HG03521 (cell line): ENCODE results near the gene RIPOR1.
"Not testable (repeated sequence)": the region's sequence is repeated elsewhere in the genome, so short reads cannot be mapped to it uniquely, and the experiment has no call there.

Source experiments
- ATAC-seq: cut with Tn5 transposase; IDR thresholded peaks from one replicate; pipeline ENCODE4 v1.9.1; 2021; ENCODE audit warnings: mild to moderate bottlenecking, moderate library complexity; ENCODE audit not compliant: unreplicated experiment

RIPOR1 gene, protein sequence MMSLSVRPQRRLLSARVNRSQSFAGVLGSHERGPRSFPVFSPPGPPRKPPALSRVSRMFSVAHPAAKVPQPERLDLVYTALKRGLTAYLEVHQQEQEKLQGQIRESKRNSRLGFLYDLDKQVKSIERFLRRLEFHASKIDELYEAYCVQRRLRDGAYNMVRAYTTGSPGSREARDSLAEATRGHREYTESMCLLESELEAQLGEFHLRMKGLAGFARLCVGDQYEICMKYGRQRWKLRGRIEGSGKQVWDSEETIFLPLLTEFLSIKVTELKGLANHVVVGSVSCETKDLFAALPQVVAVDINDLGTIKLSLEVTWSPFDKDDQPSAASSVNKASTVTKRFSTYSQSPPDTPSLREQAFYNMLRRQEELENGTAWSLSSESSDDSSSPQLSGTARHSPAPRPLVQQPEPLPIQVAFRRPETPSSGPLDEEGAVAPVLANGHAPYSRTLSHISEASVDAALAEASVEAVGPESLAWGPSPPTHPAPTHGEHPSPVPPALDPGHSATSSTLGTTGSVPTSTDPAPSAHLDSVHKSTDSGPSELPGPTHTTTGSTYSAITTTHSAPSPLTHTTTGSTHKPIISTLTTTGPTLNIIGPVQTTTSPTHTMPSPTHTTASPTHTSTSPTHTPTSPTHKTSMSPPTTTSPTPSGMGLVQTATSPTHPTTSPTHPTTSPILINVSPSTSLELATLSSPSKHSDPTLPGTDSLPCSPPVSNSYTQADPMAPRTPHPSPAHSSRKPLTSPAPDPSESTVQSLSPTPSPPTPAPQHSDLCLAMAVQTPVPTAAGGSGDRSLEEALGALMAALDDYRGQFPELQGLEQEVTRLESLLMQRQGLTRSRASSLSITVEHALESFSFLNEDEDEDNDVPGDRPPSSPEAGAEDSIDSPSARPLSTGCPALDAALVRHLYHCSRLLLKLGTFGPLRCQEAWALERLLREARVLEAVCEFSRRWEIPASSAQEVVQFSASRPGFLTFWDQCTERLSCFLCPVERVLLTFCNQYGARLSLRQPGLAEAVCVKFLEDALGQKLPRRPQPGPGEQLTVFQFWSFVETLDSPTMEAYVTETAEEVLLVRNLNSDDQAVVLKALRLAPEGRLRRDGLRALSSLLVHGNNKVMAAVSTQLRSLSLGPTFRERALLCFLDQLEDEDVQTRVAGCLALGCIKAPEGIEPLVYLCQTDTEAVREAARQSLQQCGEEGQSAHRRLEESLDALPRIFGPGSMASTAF

GRCh38 chr16:67528222-67528869 is at the start of gene RIPOR1:
Gene RIPOR1, plus strand, starts transcription at chr16:67528829. Its CDS starts 9,618 bp downstream, at chr16:67538447.
- ATAC-seq = no peak

DNA sequence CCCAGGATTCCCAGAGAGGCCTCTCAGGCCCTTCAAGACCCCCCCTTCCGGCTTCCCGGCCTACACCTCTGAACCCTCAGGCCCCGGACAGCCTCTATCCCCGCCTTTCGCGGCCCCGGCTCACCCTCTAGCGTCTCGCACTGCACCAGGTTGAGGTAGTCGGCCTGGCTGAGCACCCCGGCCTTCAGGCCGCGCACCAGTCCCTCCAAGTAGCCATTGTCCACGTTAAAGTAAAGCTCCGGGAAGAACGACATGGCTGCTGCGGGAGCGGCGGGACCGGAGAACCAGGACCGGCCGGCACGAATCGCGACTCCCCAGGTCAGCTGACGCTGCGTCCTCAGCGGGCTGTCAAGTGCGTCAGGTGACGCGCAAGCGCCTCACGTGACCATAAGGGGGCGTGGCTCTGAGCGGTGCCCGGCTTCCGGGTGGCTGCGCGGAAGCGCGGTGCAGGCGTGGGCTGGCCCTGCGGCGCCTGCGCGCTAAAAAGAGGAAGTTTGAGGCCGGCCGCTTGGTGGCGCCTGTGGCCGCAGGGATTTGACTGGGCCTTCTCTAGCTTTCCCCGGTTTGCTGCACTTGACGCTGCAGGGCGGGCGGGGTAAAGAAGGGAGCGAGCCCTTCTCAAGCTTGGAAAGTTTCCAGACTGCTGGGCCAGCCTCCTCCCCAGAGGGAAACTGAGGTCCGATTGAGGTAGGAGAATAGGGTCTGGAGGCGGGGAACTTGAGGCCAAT is 47.6 kb upstream of the RIPOR1 start, which contains the start of gene ATP6V0D1:
ATP6V0D1 (minus strand) TSS at position 325 of the 728 bp plus-strand sequence; CDS start at position 254, 71 bp downstream.
- peak; percentile 98 for ATAC-seq

DNA sequence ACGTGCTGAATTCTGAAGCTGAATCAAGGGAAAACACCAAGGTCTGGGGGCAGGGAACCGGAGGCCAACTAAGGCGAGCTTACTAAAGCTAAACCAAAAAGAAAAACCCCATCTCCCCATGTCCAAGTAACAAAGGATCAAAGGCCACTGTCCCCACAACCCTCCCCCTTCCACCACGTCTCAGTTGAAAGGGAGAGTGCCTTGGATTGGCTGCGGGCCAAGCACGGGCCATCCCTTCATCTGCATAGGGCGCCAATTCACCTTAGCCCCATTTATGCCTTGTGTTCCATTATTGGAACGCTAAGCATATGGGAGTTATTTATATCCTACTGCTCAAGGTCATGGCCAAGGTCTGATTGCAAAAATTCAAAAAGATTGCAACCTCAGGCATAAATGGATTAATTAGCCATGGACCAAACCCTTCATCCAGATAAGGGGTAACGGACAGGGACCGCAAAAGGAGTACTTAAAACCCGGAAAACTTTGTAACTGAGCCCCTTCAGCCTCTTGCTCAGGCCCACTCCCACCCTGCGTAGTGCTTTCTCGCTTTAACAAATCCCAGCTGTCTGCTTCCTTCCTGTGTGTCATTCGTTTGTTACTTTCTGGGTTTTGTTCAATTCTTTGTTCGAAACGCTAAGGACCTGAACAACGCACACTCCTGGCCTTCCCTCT is 46.9 kb upstream of the RIPOR1 start:
- ATAC-seq = no peak

GRCh38 chr16:67482233-67482924 is 46.2 kb upstream of the RIPOR1 start:
- no peak for ATAC-seq

GRCh38 chr16:67483150-67483549 is 45.5 kb upstream of the RIPOR1 start, which contains the start of gene AGRP:
Gene AGRP, minus strand, starts transcription at chr16:67483547. Its CDS starts 149 bp downstream, at chr16:67483398.
- ATAC-seq = no peak

GRCh38 chr16:67483731-67484525 is 44.7 kb upstream of the RIPOR1 start:
- ATAC-seq = no peak

DNA sequence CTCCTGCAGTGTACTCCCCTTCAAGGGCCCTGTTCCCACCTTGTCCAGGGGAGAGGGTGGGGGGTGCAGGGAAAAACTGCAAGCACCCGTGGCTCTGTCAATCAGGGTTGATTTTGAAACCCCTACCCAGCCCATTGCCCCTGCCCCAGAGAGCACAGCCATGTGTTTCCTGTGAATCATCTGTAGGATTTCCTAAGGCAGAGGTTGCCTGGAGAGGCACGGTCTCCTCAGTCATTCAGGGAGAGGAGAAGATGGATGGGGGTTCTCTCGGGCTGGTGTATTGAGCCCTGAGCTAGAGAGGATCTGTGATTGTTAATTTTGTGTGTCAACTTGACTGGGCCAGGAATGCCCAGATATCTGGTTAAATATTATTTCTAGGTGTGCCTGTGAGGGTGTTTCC is 41.8 kb upstream of the RIPOR1 start:
- ATAC-seq = no peak

DNA sequence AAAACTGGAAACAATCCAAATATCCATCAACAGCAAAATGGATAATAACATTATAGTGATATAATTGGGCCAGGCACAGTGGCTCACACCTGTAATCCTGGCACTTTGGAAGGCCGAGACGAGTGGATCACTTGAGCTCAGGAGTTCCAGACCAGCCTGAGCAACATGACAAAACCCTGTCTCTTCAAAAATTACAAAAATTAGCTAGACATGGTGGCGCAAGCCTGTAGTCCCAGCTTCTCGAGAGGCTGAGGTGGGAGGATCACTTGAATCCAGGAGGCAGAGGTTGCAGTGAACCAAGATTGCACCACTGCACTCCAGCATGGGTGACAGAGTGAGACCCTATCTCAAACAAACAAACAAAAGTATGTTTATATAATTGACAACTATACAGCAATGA is 41.1 kb upstream of the RIPOR1 start:
- not testable (repeated sequence) for ATAC-seq

- ATAC-seq = no peak
Measured at GRCh38 chr16:67489401-67490083, 39.1 kb upstream of the RIPOR1 start.

DNA sequence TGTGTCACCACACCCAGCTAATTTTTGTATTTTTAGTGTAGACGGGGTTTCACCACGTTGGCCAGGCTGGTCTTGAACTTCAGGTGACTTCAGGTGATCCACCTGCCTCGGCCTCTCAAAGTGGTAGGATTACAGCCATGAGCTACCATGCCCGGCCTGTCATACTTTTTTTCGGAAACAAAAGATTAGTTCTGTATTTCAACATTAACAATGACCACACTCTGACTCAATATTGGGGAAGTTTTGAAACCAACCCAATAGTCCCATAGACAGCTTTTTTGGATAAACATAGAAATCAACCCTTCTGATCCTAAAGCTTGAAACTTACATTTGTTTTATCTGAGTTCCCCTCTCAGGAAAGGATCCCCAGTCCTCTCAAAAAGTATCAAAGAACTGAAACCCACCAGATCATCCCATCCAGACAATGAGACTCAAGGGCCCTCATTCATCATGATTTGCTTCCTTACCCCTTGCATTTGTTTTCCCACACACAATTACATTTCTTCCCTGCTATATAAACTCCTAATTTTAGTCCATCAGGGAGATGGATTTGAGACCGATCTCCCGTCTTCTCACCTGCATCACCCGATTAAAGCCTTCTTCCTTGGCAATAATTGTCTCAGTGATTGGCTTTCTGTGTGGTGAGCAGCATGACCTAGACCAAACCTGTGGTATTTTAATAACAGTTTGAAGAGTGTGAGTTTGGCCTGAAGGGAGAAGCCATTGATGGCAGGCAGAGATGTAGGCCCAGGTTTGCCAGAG is 38.1 kb upstream of the RIPOR1 start:
- ATAC-seq = no peak

GRCh38 chr16:67499106-67499505 is 29.5 kb upstream of the RIPOR1 start:
- no peak for ATAC-seq

DNA sequence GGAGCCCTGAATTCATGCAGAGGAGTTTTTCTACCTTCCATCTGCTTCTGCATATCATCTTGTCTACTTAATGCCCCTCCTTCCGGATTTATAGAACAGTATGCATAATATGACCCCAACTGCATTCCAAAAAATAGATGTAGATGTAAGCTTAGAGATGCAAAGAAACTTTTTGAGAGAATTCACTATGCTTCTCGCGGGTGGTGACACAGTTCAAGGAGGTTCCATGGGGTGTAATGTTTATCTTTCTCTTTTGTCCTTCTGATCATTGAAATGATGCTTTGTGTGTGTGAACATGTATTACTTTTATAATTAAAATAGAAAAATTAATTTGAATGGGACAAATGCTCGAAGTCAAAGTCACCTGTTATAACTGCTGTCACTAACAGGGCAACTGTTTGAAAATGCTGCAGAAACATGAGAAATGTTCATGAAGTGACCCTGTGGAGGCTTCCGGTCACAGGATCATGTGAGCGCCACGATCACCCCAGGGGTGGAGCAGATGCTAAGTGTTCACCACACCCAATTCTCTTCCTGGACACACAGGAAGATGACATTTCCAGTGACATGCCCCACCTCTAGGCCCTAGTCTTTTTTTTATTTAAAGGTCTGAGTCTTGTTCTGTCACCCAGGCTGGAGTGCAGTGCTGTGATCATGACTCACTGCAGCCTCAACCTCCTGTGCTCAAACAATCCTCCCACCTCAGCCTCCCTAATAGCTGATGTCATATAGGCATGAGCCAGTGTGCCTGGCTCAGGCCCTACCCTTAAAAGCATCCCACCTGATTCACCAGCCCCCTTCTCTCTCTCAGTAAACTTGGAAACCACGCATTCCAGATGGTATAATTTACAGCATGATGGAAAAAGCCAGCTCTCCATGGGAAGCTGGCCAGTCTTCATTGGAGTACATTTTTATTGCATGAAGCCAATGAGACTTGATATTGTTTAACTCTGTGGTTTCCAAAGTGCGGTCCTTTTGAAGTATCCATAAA is 24.3 kb upstream of the RIPOR1 start:
- ATAC-seq = no peak

- ATAC-seq = no peak
Measured at GRCh38 chr16:67506468-67506867, 22.2 kb upstream of the RIPOR1 start.

GRCh38 chr16:67509016-67509415 is 19.6 kb upstream of the RIPOR1 start:
- ATAC-seq = no peak

GRCh38 chr16:67513892-67514291 is 14.7 kb upstream of the RIPOR1 start:
- ATAC-seq = not testable (repeated sequence)
